ENCODE results near the gene RALGAPA2. TPM values are rescaled to one million over a fixed set of nuclear protein-coding genes. Genes with fewer than 3 reads are reported as not detected.

RALGAPA2 gene
- 10 to 100 TPM; 55.4 to 79.8 TPM for total RNA-seq
- 10 to 100 TPM; 34.5 to 50.1 (median 41.3) TPM for polyA plus RNA-seq (ENCODE audit: insufficient read length in 6 of 6)
- long read RNA-seq, donor 1, partial matches to known transcripts, result 24 of 24 reads
- long read RNA-seq, donor 1, other reads (novel, unspliced or antisense), result 0 of 24 reads
- long read RNA-seq, donor 2, partial matches to known transcripts, result 6 of 6 reads
- long read RNA-seq, donor 2, other reads (novel, unspliced or antisense), result 0 of 6 reads
- long read RNA-seq, donor 3, result 0 reads
- long read RNA-seq, donor 4, partial matches to known transcripts, result 2 of 2 reads
- long read RNA-seq, donor 4, other reads (novel, unspliced or antisense), result 0 of 2 reads
- long read RNA-seq, donor 5, result 0 reads
- long read RNA-seq, donor 6, result 0 reads
- long read RNA-seq, donor 7, result 0 reads
- long read RNA-seq, donor 8, partial matches to known transcripts, result 9 of 9 reads
- long read RNA-seq, donor 8, other reads (novel, unspliced or antisense), result 0 of 9 reads
- long read RNA-seq, donor 9, result 0 reads
- long read RNA-seq, donor 10, partial matches to known transcripts, result 0 of 1 reads
- long read RNA-seq, donor 10, other reads (novel, unspliced or antisense), result 1 of 1 reads
- long read RNA-seq, donor 11, result 0 reads
- long read RNA-seq, donor 12, partial matches to known transcripts, result 0 of 1 reads
- long read RNA-seq, donor 12, other reads (novel, unspliced or antisense), result 0 of 1 reads

DNA sequence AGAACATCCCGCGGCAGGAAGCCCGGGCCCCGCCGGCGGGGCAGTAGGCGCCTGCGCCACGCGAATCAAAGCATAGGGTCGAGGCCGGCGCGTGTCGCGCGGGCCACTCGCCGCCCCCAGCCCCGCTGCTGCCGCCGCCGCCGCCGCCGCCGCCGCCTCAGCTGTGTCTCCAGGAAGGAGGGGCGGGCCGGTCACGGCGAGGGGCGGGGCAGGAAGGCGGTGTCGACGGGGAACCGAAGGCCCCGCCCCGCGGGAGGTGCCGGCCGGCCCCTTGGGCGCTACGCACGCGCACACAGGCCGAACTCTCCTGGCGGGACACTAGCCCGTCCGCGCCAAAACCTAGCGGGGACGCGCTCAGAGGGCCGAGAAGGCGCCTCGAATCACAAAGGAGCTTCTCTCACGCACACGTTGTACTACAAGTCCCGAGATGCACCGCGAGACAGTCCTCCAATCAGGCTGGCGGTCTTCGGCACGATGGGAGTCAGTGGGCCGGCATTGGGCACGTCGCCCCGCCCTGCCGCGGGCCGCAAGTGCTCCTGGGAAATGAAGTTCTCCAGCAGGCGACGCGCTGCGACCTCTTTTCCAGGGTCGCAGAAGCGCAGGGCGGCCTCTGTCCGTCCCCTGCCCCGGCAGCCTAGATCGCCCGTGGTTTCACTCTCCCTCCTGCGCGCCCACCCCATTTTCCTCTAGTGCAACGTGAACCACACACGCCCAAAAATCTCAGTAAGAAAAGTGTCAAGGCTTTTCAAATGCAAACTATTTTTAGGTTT, at the start of gene RALGAPA2:
Gene RALGAPA2, minus strand, starts transcription at position 171 of the 770 bp plus-strand sequence. Its CDS starts 164 bp downstream, at position 7.
- Histone ChIP-seq H3K4me1 (peaks cover 4 to 45% of the 10 kb centered on the region in 2 donors), H3K27ac (peak within 1 kb of the TSS; percentile 95 to 96), H3K4me3 (peak within 1 kb of the TSS; percentile 71 to 84), H3K27me3 (no peaks in the 10 kb centered on the region), H3K36me3 (no peaks in the 10 kb centered on the region), H3K9me3 (no peaks in the 10 kb centered on the region)
- intact Hi-C loops (cut with DNase I), result no loop called here
- peak; percentile 96 for ATAC-seq
- DNase-seq, result peak; percentile 97 to 99 (median 99)
- TF ChIP-seq, protein P1, sequence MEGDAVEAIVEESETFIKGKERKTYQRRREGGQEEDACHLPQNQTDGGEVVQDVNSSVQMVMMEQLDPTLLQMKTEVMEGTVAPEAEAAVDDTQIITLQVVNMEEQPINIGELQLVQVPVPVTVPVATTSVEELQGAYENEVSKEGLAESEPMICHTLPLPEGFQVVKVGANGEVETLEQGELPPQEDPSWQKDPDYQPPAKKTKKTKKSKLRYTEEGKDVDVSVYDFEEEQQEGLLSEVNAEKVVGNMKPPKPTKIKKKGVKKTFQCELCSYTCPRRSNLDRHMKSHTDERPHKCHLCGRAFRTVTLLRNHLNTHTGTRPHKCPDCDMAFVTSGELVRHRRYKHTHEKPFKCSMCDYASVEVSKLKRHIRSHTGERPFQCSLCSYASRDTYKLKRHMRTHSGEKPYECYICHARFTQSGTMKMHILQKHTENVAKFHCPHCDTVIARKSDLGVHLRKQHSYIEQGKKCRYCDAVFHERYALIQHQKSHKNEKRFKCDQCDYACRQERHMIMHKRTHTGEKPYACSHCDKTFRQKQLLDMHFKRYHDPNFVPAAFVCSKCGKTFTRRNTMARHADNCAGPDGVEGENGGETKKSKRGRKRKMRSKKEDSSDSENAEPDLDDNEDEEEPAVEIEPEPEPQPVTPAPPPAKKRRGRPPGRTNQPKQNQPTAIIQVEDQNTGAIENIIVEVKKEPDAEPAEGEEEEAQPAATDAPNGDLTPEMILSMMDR (IDR thresholded peaks at IDR 0.05), result no peak

DNA sequence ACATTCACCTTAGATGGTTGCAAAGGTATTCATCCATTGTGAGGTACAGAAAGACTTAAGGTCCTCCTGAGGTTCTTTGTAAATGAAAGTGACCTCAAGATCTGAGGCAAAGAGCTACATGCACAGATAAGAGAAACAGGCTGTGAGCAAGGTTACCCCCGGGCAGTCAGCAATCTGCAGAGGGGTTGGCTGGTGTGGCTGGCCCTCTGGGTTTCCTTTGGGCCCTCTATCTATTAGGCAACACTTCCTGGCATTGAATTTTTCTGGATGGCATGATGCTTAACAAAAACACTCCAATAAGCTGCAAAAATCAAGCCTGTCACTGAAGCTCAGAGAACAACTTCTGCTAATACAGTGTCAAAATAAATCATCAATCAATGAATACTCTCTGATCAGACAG, 48.9 kb upstream of the RALGAPA2 start:
- intact Hi-C loops (cut with DNase I), result no loop called here
- Histone ChIP-seq H3K4me3 (no peak overlapping the region), H3K9me3 (no peaks in the 10 kb centered on the region), H3K27me3 (no peaks in the 10 kb centered on the region), H3K36me3 (no peaks in the 10 kb centered on the region), H3K4me1 (peaks cover 0 to 27% of the 10 kb centered on the region in 2 donors), H3K27ac (peak overlapping the region in 1 of 2 donors; percentile 6)
- no peak for DNase-seq
- peak; percentile 46 for ATAC-seq
- TF ChIP-seq, protein P1 (IDR thresholded peaks at IDR 0.05), result no peak

DNA sequence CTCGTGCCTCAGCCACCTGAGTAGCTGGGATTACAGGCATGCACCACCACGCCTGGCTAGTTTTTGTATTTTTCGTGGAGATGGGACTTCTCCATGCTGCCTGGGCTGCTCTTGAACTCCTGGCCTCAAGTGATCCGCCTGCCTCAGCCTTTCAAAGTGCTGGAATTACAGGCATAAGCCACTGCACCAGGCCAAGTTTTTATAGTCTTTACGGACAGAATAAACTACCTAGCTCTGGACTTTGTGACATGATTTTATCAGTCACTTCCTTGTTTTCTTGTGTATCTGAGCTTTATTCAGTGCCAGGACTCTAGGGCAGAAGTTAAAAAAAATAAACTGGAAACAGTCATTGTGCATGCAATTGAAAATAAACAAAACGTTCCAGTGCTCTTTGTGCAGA, 46.7 kb upstream of the RALGAPA2 start:
- DNase-seq, result no peak
- peaks cover 0 to 41% of the 10 kb centered on the region in 2 donors for H3K4me1 ChIP-seq
- ATAC-seq, result no peak
- no peaks in the 10 kb centered on the region for H3K9me3 ChIP-seq
- intact Hi-C loops (cut with DNase I), result no loop called here
- H3K36me3 ChIP-seq, result no peaks in the 10 kb centered on the region
- H3K4me3 ChIP-seq, result no peak overlapping the region
- peak overlapping the region in 1 of 2 donors; percentile 73 for H3K27ac ChIP-seq
- TF ChIP-seq, protein P1 (IDR thresholded peaks at IDR 0.05), result no peak
- H3K27me3 ChIP-seq, result no peaks in the 10 kb centered on the region

DNA sequence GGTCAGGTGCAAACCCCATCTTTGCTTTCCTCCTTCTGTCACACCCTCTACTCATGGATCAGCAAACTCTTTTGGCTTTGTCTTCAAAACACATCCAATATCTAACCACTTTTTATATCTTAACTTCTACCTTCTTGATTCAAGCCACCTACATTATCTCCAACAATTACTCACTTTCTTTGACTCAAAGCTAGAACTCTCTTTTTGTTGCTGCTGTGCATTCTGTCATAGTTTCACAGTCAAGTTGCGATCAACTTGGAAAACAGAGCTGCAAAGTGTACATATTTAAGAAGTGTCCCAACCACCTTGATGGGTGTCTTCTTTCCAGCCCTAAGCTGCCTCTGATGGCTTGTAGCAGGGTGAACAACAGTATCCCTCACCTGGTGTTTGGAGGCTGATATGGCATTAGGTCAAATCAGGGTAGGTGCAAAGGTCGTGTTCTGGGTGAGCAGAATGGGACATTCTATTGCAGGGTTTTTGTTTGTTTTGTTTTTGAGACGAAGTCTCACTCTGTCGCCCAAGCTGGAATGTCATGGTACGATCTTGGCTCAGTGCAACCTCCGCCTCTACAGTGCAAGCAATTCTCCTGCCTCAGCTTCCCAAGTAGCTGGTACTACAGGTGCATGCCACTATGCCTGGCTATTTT, 43.4 kb upstream of the RALGAPA2 start:
- Histone ChIP-seq H3K36me3 (no peaks in the 10 kb centered on the region), H3K27me3 (no peaks in the 10 kb centered on the region), H3K4me1 (peaks cover 0 to 51% of the 10 kb centered on the region in 2 donors), H3K4me3 (no peak overlapping the region), H3K9me3 (no peaks in the 10 kb centered on the region), H3K27ac (no peak overlapping the region)
- DNase-seq (no peak), ATAC-seq (no peak)
- intact Hi-C loops (cut with DNase I), result no loop called here
- TF ChIP-seq, protein P1 (IDR thresholded peaks at IDR 0.05), result no peak
